Measurements from ENCODE around the gene MTMR4. TPM values are rescaled to one million over a fixed set of nuclear protein-coding genes. Genes with fewer than 3 reads are reported as not detected.
A peak's percentile ranks its signal among the peaks of the same experiment; 100 is the strongest.

The MTMR4 gene
- total RNA-seq, 1 experiment from 2014 or later = 79.4 TPM

GRCh38 chr17:58515286-58515685, 848 bp upstream of the MTMR4 start:
- intact Hi-C loops (cut with micrococcal nuclease; ENCODE audit: unreplicated experiment) = loop anchor here (10.0 kb wide), 2 partner anchors 180 to 640 kb away; partner anchors contain the start of genes PRR11, RAD51C, SKA2 and TEX14
- TF ChIP-seq EZH2 (IDR thresholded peaks at IDR 0.05; ENCODE audit: borderline replicate concordance, low read depth, low read length, poor library complexity, severe bottlenecking) (no peak), CTCF (conservative IDR thresholded peaks at IDR 0.05; ENCODE audit: low read depth, low read length) (no peak)
- Histone ChIP-seq H3K27ac (ENCODE audit: low read depth, low read length, poor library complexity, severe bottlenecking) (peak overlapping the region; percentile 18), H3K36me3 (ENCODE audit: insufficient read depth, low read length, poor library complexity, severe bottlenecking) (peaks cover 26% of the 10 kb centered on the region), H3K4me1 (ENCODE audit: insufficient read depth, low read length, poor library complexity, severe bottlenecking) (peaks cover 20% of the 10 kb centered on the region), H3K9me3 (ENCODE audit: low read depth, low read length, poor library complexity, severe bottlenecking) (no peaks in the 10 kb centered on the region), H3K27me3 (replicated peaks; ENCODE audit: insufficient read depth, low read depth, low read length, poor library complexity) (no peaks in the 10 kb centered on the region), H3K4me3 (ENCODE audit: low read depth, low read length, poor library complexity, severe bottlenecking) (peak overlapping the region; percentile 83)
- no TSS peak for BruUV-seq (replicated peaks)
- ChIA-PET POLR2A (ENCODE audit: low non-redundant PET) (interaction anchor here (0.6 kb wide), 1 partner anchor 55 kb away, joined by 9 read pairs; no protein-coding TSS in a partner anchor), CTCF (no interaction called here)
- no peak for DNase-seq (ENCODE audit: low spot score)

- Histone ChIP-seq H3K4me3 (ENCODE audit: low read depth, low read length, poor library complexity, severe bottlenecking) (peak overlapping the region; percentile 83), H3K36me3 (ENCODE audit: insufficient read depth, low read length, poor library complexity, severe bottlenecking) (peaks cover 31% of the 10 kb centered on the region), H3K9me3 (ENCODE audit: low read depth, low read length, poor library complexity, severe bottlenecking) (no peaks in the 10 kb centered on the region), H3K27me3 (replicated peaks; ENCODE audit: insufficient read depth, low read depth, low read length, poor library complexity) (no peaks in the 10 kb centered on the region), H3K27ac (ENCODE audit: low read depth, low read length, poor library complexity, severe bottlenecking) (peak overlapping the region; percentile 80), H3K4me1 (ENCODE audit: insufficient read depth, low read length, poor library complexity, severe bottlenecking) (peaks cover 20% of the 10 kb centered on the region)
- ChIA-PET POLR2A (ENCODE audit: low non-redundant PET) (interaction anchor here (0.6 kb wide), 1 partner anchor 55 kb away, joined by 9 read pairs; no protein-coding TSS in a partner anchor), CTCF (no interaction called here)
- BruUV-seq (replicated peaks) = no TSS peak
- DNase-seq (ENCODE audit: low spot score) = no peak
- intact Hi-C loops (cut with micrococcal nuclease; ENCODE audit: unreplicated experiment) = loop anchor here (10.0 kb wide), 2 partner anchors 180 to 640 kb away; partner anchors contain the start of genes PRR11, RAD51C, SKA2 and TEX14
- TF ChIP-seq CTCF (conservative IDR thresholded peaks at IDR 0.05; ENCODE audit: low read depth, low read length) (no peak), EZH2 (IDR thresholded peaks at IDR 0.05; ENCODE audit: borderline replicate concordance, low read depth, low read length, poor library complexity, severe bottlenecking) (no peak)
These were observed 326 bp upstream of the MTMR4 start for GRCh38 chr17:58514770-58515157.

GRCh38 chr17:58513267-58513964, 1.0 kb downstream of the MTMR4 start:
- Histone ChIP-seq H3K4me1 (ENCODE audit: insufficient read depth, low read length, poor library complexity, severe bottlenecking) (peaks cover 20% of the 10 kb centered on the region), H3K27me3 (replicated peaks; ENCODE audit: insufficient read depth, low read depth, low read length, poor library complexity) (no peaks in the 10 kb centered on the region), H3K36me3 (ENCODE audit: insufficient read depth, low read length, poor library complexity, severe bottlenecking) (peaks cover 45% of the 10 kb centered on the region), H3K4me3 (ENCODE audit: low read depth, low read length, poor library complexity, severe bottlenecking) (peak overlapping the region; percentile 83), H3K27ac (ENCODE audit: low read depth, low read length, poor library complexity, severe bottlenecking) (peak overlapping the region; percentile 80), H3K9me3 (ENCODE audit: low read depth, low read length, poor library complexity, severe bottlenecking) (no peaks in the 10 kb centered on the region)
- intact Hi-C loops (cut with micrococcal nuclease; ENCODE audit: unreplicated experiment) = loop anchor here (10.0 kb wide), 2 partner anchors 181 to 641 kb away; partner anchors contain the start of genes PRR11, RAD51C, SKA2 and TEX14
- TF ChIP-seq CTCF (conservative IDR thresholded peaks at IDR 0.05; ENCODE audit: low read depth, low read length) = no peak
- POLR2A ChIA-PET (ENCODE audit: low non-redundant PET) = no interaction called here
- CTCF ChIA-PET = no interaction called here
- peak; percentile 12 for DNase-seq (ENCODE audit: low spot score)
- BruUV-seq (replicated peaks) = TSS peak; percentile 6
